PC-9 (cell line): ENCODE data around the gene LSP1.

Experiments
- EZH2 ChIP-seq: fragments of 200-600 bp; sonication (generic); IDR thresholded peaks from 2 replicates; pipeline ENCODE4 v1.8.0; 2017; ENCODE audit warnings: antibody characterized with exemption, low read depth
- TF ChIP-seq, protein P1 (sequence below): fragments of 200-600 bp; sonication (generic); conservative IDR thresholded peaks from 2 replicates; pipeline ENCODE4 v1.6.1; 2017; ENCODE audit warnings: mixed run types, antibody characterized with exemption, mild to moderate bottlenecking, moderate library complexity

DNA sequence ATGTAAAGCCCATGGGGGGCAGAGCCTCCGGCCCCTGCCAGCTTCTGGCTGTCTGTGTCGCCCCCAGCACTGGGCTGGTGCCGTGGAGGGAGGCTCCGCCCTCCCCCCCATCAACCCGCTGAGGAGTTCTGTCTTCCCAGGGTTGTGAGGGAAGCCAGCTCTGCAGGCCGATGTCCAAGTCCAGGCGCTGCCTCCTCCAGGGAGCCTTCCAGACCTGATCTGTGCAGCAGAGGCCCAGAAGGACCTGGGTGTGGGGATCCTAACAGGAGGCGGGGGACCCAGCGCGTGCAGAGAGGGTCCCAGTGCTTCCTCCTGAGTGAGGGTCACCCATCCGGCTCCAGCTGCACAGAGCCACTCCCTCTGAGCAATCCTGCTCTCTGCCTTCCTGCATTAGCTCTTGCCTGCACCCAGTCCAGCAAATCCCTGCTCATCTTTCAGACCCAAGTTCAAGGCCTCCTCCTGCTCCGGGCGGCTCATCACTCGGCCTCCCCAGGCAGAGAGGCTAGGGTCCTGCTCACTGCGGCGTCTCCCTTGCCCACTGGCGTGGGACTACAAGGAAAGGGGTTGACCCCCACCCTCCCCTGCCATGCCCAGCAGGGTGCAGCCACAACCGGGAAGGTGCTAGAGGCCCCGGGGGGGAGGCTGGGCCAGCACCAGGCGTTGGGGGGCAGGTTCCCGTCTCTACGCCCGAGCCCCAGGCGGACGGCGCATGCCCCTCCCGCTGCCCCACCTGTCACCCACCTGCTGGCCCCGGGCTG is 22.4 kb downstream of the LSP1 start:
- TF ChIP-seq, protein P1, sequence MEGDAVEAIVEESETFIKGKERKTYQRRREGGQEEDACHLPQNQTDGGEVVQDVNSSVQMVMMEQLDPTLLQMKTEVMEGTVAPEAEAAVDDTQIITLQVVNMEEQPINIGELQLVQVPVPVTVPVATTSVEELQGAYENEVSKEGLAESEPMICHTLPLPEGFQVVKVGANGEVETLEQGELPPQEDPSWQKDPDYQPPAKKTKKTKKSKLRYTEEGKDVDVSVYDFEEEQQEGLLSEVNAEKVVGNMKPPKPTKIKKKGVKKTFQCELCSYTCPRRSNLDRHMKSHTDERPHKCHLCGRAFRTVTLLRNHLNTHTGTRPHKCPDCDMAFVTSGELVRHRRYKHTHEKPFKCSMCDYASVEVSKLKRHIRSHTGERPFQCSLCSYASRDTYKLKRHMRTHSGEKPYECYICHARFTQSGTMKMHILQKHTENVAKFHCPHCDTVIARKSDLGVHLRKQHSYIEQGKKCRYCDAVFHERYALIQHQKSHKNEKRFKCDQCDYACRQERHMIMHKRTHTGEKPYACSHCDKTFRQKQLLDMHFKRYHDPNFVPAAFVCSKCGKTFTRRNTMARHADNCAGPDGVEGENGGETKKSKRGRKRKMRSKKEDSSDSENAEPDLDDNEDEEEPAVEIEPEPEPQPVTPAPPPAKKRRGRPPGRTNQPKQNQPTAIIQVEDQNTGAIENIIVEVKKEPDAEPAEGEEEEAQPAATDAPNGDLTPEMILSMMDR: no peak
- TF ChIP-seq EZH2: no peak
